Choroid plexus epithelial cell (primary cell): ENCODE data around the gene HS6ST2.

Experiments
- DNase-seq: peaks from one replicate; pipeline ENCODE4 v3.0.0-alpha.2; 2010; ENCODE audit warnings: low read depth
- H3K4me3 ChIP-seq: 2 replicates; pipeline ENCODE4 v1.5.1; 2011; ENCODE audit warnings: low read depth, mild to moderate bottlenecking, control low read depth, low read length, moderate library complexity
- TF ChIP-seq, protein P1 (sequence below): conservative IDR thresholded peaks from 2 replicates; pipeline ENCODE4 v1.5.1; 2011; ENCODE audit warnings: low read depth, mild to moderate bottlenecking, control low read depth, inconsistent platforms, low read length, moderate library complexity

Gene HS6ST2

DNA sequence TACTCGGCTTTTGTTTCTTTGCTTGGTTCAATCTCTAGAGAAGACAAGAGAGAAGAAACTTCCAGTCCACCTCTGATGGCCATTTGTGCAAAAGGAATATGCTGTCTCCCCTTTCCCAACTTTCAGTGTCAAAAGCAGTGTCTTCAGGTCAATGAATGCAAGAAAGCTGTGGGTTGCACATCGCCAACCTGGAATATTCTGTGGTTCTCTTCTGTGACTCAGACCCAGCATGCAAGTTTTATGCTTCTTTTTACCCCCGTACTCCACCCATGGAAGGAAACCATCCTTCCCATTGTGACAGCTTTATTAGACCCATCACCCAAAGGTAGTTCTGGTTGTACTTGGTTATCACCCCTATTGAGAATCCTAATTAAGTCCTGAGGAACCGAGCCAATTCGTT, 334.0 kb downstream of the HS6ST2 start:
- TF ChIP-seq, protein P1, sequence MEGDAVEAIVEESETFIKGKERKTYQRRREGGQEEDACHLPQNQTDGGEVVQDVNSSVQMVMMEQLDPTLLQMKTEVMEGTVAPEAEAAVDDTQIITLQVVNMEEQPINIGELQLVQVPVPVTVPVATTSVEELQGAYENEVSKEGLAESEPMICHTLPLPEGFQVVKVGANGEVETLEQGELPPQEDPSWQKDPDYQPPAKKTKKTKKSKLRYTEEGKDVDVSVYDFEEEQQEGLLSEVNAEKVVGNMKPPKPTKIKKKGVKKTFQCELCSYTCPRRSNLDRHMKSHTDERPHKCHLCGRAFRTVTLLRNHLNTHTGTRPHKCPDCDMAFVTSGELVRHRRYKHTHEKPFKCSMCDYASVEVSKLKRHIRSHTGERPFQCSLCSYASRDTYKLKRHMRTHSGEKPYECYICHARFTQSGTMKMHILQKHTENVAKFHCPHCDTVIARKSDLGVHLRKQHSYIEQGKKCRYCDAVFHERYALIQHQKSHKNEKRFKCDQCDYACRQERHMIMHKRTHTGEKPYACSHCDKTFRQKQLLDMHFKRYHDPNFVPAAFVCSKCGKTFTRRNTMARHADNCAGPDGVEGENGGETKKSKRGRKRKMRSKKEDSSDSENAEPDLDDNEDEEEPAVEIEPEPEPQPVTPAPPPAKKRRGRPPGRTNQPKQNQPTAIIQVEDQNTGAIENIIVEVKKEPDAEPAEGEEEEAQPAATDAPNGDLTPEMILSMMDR: no peak
- no peak for DNase-seq
- no peak overlapping the region for H3K4me3 ChIP-seq

DNA sequence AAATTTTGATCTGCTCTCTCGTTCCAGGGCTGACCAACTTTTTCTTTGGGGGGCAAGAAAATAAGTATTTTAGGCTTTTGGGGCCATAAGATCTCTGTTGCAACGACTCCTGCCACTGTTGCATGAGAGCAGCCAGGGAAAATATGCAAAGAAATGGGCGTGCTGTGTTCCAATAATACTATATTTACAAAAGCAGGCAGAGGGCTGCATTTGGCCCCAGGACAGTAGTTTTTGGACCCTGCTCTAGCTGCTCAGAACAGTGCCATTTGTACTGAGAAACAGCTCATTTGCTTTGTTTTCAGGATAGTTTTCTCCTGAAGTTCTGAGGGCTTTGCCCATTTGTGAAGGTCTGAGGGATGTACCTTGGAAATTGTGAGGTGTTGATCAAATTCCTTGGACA, 334.5 kb downstream of the HS6ST2 start:
- H3K4me3 ChIP-seq: no peak overlapping the region
- DNase-seq: no peak
- TF ChIP-seq, protein P1: no peak

DNA sequence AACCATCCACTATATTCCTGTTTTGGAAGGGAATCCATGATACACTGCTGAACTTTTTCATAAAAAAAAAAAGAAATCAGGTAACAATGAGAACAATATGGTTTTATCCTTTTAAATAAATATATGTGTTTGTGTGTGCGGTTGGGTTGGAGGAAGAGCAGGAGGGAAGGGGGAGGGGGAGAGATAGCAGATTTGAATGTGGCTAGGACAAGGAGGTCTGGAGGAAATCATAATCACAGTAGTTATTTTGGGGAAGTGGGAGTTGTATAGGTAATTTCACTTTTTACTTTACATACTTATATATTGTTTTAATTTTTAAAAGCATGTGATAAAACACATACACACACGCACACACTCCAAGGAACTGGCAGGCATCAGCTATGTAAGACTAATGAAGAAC, 335.1 kb downstream of the HS6ST2 start:
- no peak for DNase-seq
- no peak overlapping the region for H3K4me3 ChIP-seq
- TF ChIP-seq, protein P1: no peak

DNA sequence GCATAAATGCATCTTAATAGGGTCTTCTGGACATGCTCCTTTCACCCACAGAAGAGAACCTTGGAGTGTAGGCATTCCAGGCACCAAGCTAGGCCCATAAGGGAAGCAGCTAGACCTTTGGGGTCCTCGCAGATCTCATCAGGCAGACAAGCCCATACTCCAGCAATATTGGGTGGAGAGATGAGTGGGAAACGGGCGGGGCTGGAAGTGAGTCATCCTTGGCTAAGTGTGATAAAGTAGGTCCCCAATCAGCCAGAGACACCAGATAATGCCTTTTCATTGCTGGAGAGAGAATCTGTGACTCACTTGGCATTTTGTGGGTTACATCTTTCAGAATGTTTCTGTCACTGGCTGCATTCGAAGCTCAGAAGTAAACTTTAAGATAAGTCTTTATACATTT, 336.3 kb downstream of the HS6ST2 start:
- TF ChIP-seq, protein P1: no peak
- no peak overlapping the region for H3K4me3 ChIP-seq
- DNase-seq: peak; percentile 22

DNA sequence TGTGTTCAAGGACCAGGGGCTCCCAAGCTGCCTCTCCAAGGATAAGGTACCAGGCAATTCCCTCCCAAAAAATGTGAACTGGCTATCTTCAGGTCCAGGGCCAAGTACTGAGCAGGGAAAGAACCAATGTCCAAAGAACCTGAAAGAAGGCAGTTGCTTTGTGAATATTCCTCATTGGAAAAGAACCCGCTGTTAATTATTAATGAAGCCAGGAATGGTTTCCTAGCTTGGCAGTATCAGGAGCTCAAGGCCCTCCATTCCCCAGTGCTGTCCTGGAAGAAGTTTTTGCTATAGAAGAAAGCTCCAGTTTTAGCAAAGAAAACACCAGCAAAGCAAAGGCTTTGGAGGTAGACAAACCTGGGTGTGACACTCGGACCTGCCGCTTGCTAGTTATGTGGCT, 339.6 kb downstream of the HS6ST2 start:
- TF ChIP-seq, protein P1: no peak
- no peak for DNase-seq
- H3K4me3 ChIP-seq: no peak overlapping the region

DNA sequence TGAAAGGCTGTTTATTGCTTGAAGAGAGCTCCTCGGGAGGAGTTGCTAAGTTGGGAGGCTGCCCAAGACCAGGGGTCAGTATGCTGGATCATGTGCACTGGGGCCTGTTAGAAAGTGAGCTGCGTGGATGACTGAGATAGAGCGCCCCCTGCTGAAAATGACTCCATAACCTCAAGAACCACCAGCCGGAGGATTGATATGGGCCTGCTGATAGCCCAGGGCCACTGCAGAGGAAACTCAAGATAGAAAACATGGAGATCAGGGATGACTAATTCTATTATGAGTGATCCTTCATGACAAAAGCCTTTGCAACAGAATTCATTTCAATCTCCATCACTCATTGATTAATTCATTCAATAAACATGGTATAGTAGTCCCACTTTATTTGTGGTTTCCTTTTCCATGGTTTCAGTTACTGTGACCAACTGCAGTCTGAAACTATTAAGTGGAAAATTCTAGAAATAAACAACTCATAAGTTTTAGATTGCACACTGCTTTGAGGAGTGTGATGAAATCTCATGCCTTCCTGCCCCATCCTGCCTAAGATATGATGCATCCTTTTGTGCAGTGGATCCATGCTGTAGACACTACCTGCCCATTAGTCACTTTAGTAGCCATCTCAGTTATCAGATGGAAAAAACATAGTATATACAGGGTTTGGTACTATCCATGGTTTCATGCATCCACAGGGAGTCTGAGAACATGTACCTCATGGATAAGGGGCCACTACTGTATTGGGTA, 342.9 kb downstream of the HS6ST2 start:
- DNase-seq: peak; percentile 65
- TF ChIP-seq, protein P1: peak; percentile 65
- no peak overlapping the region for H3K4me3 ChIP-seq

DNA sequence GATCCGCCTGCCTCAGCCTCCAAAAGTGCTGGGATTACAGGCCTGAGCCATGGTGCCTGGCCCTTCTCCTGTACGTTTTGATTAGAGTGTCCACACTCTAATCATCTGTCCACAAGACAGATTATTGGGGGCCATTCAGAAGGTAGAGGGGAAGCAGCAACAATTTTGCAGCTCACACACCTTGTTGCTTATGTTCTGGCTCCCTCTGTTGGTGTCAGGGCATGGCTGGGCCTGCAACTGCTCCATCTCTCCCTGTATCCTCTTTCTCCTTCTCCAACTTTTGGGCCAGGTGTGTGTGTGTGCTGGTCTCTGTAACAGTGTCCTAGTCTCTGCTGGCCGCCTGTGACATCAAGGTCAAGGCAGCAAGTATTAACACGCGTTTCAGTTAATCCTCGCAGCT, 344.1 kb downstream of the HS6ST2 start:
- H3K4me3 ChIP-seq: no peak overlapping the region
- peak; percentile 6 for DNase-seq

More for the DNA sequence above, 344.1 kb downstream of the HS6ST2 start:
- TF ChIP-seq, protein P1: peak; percentile 54
